ENCODE measurements around the gene KCNQ5.

KCNQ5 gene

GRCh38 chr6:72856801-72857200, 234.9 kb downstream of the KCNQ5 start:
- peaks cover 7% of the 10 kb centered on the region for H3K4me1 ChIP-seq (ENCODE audit: insufficient read depth, low read length)
- H3K27ac ChIP-seq (ENCODE audit: low read depth, low read length): no peak overlapping the region
- no peak overlapping the region for H3K9ac ChIP-seq (ENCODE audit: low read length)
- H3K36me3 ChIP-seq (ENCODE audit: insufficient read depth, low read length): no peaks in the 10 kb centered on the region
- no peaks in the 10 kb centered on the region for H3K9me3 ChIP-seq (ENCODE audit: low read length)
- H3K27me3 ChIP-seq (ENCODE audit: control insufficient read depth in 1 of 2, insufficient read depth in 2 of 2, low read length in 2 of 2): no peaks in the 10 kb centered on the region
- H3K4me3 ChIP-seq (ENCODE audit: low read depth in 1 of 2, low read length in 2 of 2): no peak overlapping the region

- H3K9ac ChIP-seq (ENCODE audit: low read length): no peak overlapping the region
- H3K9me3 ChIP-seq (ENCODE audit: low read length): no peaks in the 10 kb centered on the region
- no peaks in the 10 kb centered on the region for H3K27me3 ChIP-seq (ENCODE audit: control insufficient read depth in 1 of 2, insufficient read depth in 2 of 2, low read length in 2 of 2)
- no peak overlapping the region for H3K4me3 ChIP-seq (ENCODE audit: low read depth in 1 of 2, low read length in 2 of 2)
- peaks cover 15% of the 10 kb centered on the region for H3K4me1 ChIP-seq (ENCODE audit: insufficient read depth, low read length)
- H3K36me3 ChIP-seq (ENCODE audit: insufficient read depth, low read length): no peaks in the 10 kb centered on the region
- H3K27ac ChIP-seq (ENCODE audit: low read depth, low read length): no peak overlapping the region
These were observed 236.1 kb downstream of the KCNQ5 start for GRCh38 chr6:72857791-72858585.

GRCh38 chr6:72861059-72861458, 239.2 kb downstream of the KCNQ5 start:
- H3K27me3 ChIP-seq (ENCODE audit: control insufficient read depth in 1 of 2, insufficient read depth in 2 of 2, low read length in 2 of 2): no peaks in the 10 kb centered on the region
- no peaks in the 10 kb centered on the region for H3K9me3 ChIP-seq (ENCODE audit: low read length)
- no peaks in the 10 kb centered on the region for H3K36me3 ChIP-seq (ENCODE audit: insufficient read depth, low read length)
- no peak overlapping the region for H3K27ac ChIP-seq (ENCODE audit: low read depth, low read length)
- no peak overlapping the region for H3K9ac ChIP-seq (ENCODE audit: low read length)
- no peak overlapping the region for H3K4me3 ChIP-seq (ENCODE audit: low read depth in 1 of 2, low read length in 2 of 2)
- H3K4me1 ChIP-seq (ENCODE audit: insufficient read depth, low read length): peaks cover 15% of the 10 kb centered on the region

GRCh38 chr6:72861935-72862432, 240.1 kb downstream of the KCNQ5 start:
- Histone ChIP-seq H3K27me3 (ENCODE audit: control insufficient read depth in 1 of 2, insufficient read depth in 2 of 2, low read length in 2 of 2) (no peaks in the 10 kb centered on the region), H3K4me1 (ENCODE audit: insufficient read depth, low read length) (peaks cover 15% of the 10 kb centered on the region), H3K36me3 (ENCODE audit: insufficient read depth, low read length) (no peaks in the 10 kb centered on the region), H3K9ac (ENCODE audit: low read length) (no peak overlapping the region), H3K9me3 (ENCODE audit: low read length) (no peaks in the 10 kb centered on the region), H3K27ac (ENCODE audit: low read depth, low read length) (no peak overlapping the region), H3K4me3 (ENCODE audit: low read depth in 1 of 2, low read length in 2 of 2) (no peak overlapping the region)

GRCh38 chr6:72863131-72863530, 241.3 kb downstream of the KCNQ5 start:
- Histone ChIP-seq H3K4me1 (ENCODE audit: insufficient read depth, low read length) (peaks cover 15% of the 10 kb centered on the region), H3K9ac (ENCODE audit: low read length) (no peak overlapping the region), H3K9me3 (ENCODE audit: low read length) (no peaks in the 10 kb centered on the region), H3K27ac (ENCODE audit: low read depth, low read length) (no peak overlapping the region), H3K4me3 (ENCODE audit: low read depth in 1 of 2, low read length in 2 of 2) (no peak overlapping the region), H3K36me3 (ENCODE audit: insufficient read depth, low read length) (no peaks in the 10 kb centered on the region), H3K27me3 (ENCODE audit: control insufficient read depth in 1 of 2, insufficient read depth in 2 of 2, low read length in 2 of 2) (no peaks in the 10 kb centered on the region)

- H3K27me3 ChIP-seq (ENCODE audit: control insufficient read depth in 1 of 2, insufficient read depth in 2 of 2, low read length in 2 of 2): no peaks in the 10 kb centered on the region
- no peak overlapping the region for H3K4me3 ChIP-seq (ENCODE audit: low read depth in 1 of 2, low read length in 2 of 2)
- no peak overlapping the region for H3K9ac ChIP-seq (ENCODE audit: low read length)
- no peak overlapping the region for H3K27ac ChIP-seq (ENCODE audit: low read depth, low read length)
- H3K4me1 ChIP-seq (ENCODE audit: insufficient read depth, low read length): peaks cover 15% of the 10 kb centered on the region
- no peaks in the 10 kb centered on the region for H3K9me3 ChIP-seq (ENCODE audit: low read length)
- H3K36me3 ChIP-seq (ENCODE audit: insufficient read depth, low read length): no peaks in the 10 kb centered on the region
These were observed 242.4 kb downstream of the KCNQ5 start for GRCh38 chr6:72864236-72864635.

GRCh38 chr6:72864799-72865198, 242.9 kb downstream of the KCNQ5 start:
- H3K27ac ChIP-seq (ENCODE audit: low read depth, low read length): no peak overlapping the region
- H3K4me1 ChIP-seq (ENCODE audit: insufficient read depth, low read length): peaks cover 15% of the 10 kb centered on the region
- H3K4me3 ChIP-seq (ENCODE audit: low read depth in 1 of 2, low read length in 2 of 2): no peak overlapping the region

GRCh38 chr6:72865467-72865866, 243.6 kb downstream of the KCNQ5 start:
- H3K4me1 ChIP-seq (ENCODE audit: insufficient read depth, low read length): peaks cover 15% of the 10 kb centered on the region
- no peaks in the 10 kb centered on the region for H3K27me3 ChIP-seq (ENCODE audit: control insufficient read depth in 1 of 2, insufficient read depth in 2 of 2, low read length in 2 of 2)
- no peak overlapping the region for H3K9ac ChIP-seq (ENCODE audit: low read length)
- H3K4me3 ChIP-seq (ENCODE audit: low read depth in 1 of 2, low read length in 2 of 2): no peak overlapping the region
- H3K27ac ChIP-seq (ENCODE audit: low read depth, low read length): no peak overlapping the region
- no peaks in the 10 kb centered on the region for H3K9me3 ChIP-seq (ENCODE audit: low read length)
- H3K36me3 ChIP-seq (ENCODE audit: insufficient read depth, low read length): no peaks in the 10 kb centered on the region

More at GRCh38 chr6:72864799-72865198, 242.9 kb downstream of the KCNQ5 start:
- no peaks in the 10 kb centered on the region for H3K36me3 ChIP-seq (ENCODE audit: insufficient read depth, low read length)
- H3K9ac ChIP-seq (ENCODE audit: low read length): no peak overlapping the region
- H3K27me3 ChIP-seq (ENCODE audit: control insufficient read depth in 1 of 2, insufficient read depth in 2 of 2, low read length in 2 of 2): no peaks in the 10 kb centered on the region
- H3K9me3 ChIP-seq (ENCODE audit: low read length): no peaks in the 10 kb centered on the region

GRCh38 chr6:72869621-72870020, 247.8 kb downstream of the KCNQ5 start:
- Histone ChIP-seq H3K9ac (ENCODE audit: low read length) (no peak overlapping the region), H3K4me3 (ENCODE audit: low read depth in 1 of 2, low read length in 2 of 2) (no peak overlapping the region), H3K4me1 (ENCODE audit: insufficient read depth, low read length) (no peaks in the 10 kb centered on the region), H3K27ac (ENCODE audit: low read depth, low read length) (no peak overlapping the region), H3K9me3 (ENCODE audit: low read length) (no peaks in the 10 kb centered on the region), H3K27me3 (ENCODE audit: control insufficient read depth in 1 of 2, insufficient read depth in 2 of 2, low read length in 2 of 2) (no peaks in the 10 kb centered on the region), H3K36me3 (ENCODE audit: insufficient read depth, low read length) (no peaks in the 10 kb centered on the region)

- Histone ChIP-seq H3K27ac (ENCODE audit: low read depth, low read length) (no peak overlapping the region), H3K9ac (ENCODE audit: low read length) (no peak overlapping the region), H3K4me3 (ENCODE audit: low read depth in 1 of 2, low read length in 2 of 2) (no peak overlapping the region), H3K4me1 (ENCODE audit: insufficient read depth, low read length) (no peaks in the 10 kb centered on the region), H3K27me3 (ENCODE audit: control insufficient read depth in 1 of 2, insufficient read depth in 2 of 2, low read length in 2 of 2) (no peaks in the 10 kb centered on the region), H3K36me3 (ENCODE audit: insufficient read depth, low read length) (no peaks in the 10 kb centered on the region), H3K9me3 (ENCODE audit: low read length) (no peaks in the 10 kb centered on the region)
These were observed 251.6 kb downstream of the KCNQ5 start for GRCh38 chr6:72873433-72873832.

GRCh38 chr6:72876256-72876655, 254.4 kb downstream of the KCNQ5 start:
- H3K4me1 ChIP-seq (ENCODE audit: insufficient read depth, low read length): no peaks in the 10 kb centered on the region
- H3K27ac ChIP-seq (ENCODE audit: low read depth, low read length): no peak overlapping the region
- H3K9ac ChIP-seq (ENCODE audit: low read length): no peak overlapping the region
- no peaks in the 10 kb centered on the region for H3K9me3 ChIP-seq (ENCODE audit: low read length)
- H3K4me3 ChIP-seq (ENCODE audit: low read depth in 1 of 2, low read length in 2 of 2): no peak overlapping the region
- no peaks in the 10 kb centered on the region for H3K36me3 ChIP-seq (ENCODE audit: insufficient read depth, low read length)
- H3K27me3 ChIP-seq (ENCODE audit: control insufficient read depth in 1 of 2, insufficient read depth in 2 of 2, low read length in 2 of 2): no peaks in the 10 kb centered on the region

GRCh38 chr6:72886170-72886569, 264.3 kb downstream of the KCNQ5 start:
- H3K9ac ChIP-seq (ENCODE audit: low read length): no peak overlapping the region
- no peaks in the 10 kb centered on the region for H3K36me3 ChIP-seq (ENCODE audit: insufficient read depth, low read length)
- no peaks in the 10 kb centered on the region for H3K9me3 ChIP-seq (ENCODE audit: low read length)
- no peaks in the 10 kb centered on the region for H3K4me1 ChIP-seq (ENCODE audit: insufficient read depth, low read length)
- H3K27ac ChIP-seq (ENCODE audit: low read depth, low read length): no peak overlapping the region
- H3K27me3 ChIP-seq (ENCODE audit: control insufficient read depth in 1 of 2, insufficient read depth in 2 of 2, low read length in 2 of 2): no peaks in the 10 kb centered on the region
- no peak overlapping the region for H3K4me3 ChIP-seq (ENCODE audit: low read depth in 1 of 2, low read length in 2 of 2)

All from muscle layer of colon (tissue), 2 donors.